ENCODE measurements around the gene TMC1. TPM values are rescaled to one million over a fixed set of nuclear protein-coding genes. Genes with fewer than 3 reads are reported as not detected.
A peak's percentile ranks its signal among the peaks of the same experiment; 100 is the strongest.
"Not testable (repeated sequence)": the region's sequence is repeated elsewhere in the genome, so short reads cannot be mapped to it uniquely, and the experiment has no call there.

Gene TMC1
- total RNA-seq, 1 donor from 2014 or later: not detected

GRCh38 chr9:72537011-72537545 lies 15.7 kb downstream of the TMC1 start:
- no peaks in the 10 kb centered on the region for H3K27me3 Mint-ChIP-seq (ENCODE audit: unreplicated experiment)
- no peak for DNase-seq (ENCODE audit: extremely low spot score, unreplicated experiment)
- H3K4me1 Mint-ChIP-seq (ENCODE audit: unreplicated experiment): peaks cover 37% of the 10 kb centered on the region
- H3K4me3 Mint-ChIP-seq (ENCODE audit: unreplicated experiment): no peak overlapping the region
- no peak overlapping the region for H3K27ac Mint-ChIP-seq (ENCODE audit: unreplicated experiment)
- no peak for TF ChIP-seq CTCF (IDR thresholded peaks at IDR 0.05)
- H3K36me3 Mint-ChIP-seq (ENCODE audit: unreplicated experiment): no peaks in the 10 kb centered on the region
- H3K9me3 Mint-ChIP-seq (ENCODE audit: unreplicated experiment): peaks cover 5% of the 10 kb centered on the region

DNA sequence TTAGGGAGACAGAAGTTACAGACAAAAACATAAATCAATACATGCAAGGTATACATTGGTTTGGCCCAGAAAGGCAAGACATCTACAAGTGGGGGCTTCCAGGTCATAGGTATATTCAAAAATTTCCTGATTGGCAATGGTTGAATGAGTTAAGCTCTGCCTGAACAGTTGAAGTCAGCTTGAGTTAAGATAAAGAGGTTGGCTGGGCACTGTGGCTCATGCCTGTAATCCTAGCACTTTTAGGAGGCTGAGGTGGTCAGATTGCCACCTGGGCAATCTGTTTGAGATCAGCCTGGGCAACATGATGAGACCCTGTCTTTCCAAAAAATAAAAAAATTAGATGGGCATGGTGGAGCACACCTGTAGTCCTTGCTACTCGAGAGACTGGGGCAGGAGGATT lies 16.3 kb downstream of the TMC1 start:
- no peak for TF ChIP-seq CTCF (IDR thresholded peaks at IDR 0.05)
- Mint-ChIP-seq H3K4me1 (ENCODE audit: unreplicated experiment) (peaks cover 41% of the 10 kb centered on the region), H3K36me3 (ENCODE audit: unreplicated experiment) (no peaks in the 10 kb centered on the region), H3K4me3 (ENCODE audit: unreplicated experiment) (no peak overlapping the region), H3K27ac (ENCODE audit: unreplicated experiment) (no peak overlapping the region), H3K9me3 (ENCODE audit: unreplicated experiment) (peaks cover 5% of the 10 kb centered on the region), H3K27me3 (ENCODE audit: unreplicated experiment) (no peaks in the 10 kb centered on the region)
- DNase-seq (ENCODE audit: extremely low spot score, unreplicated experiment): no peak

- no peaks in the 10 kb centered on the region for H3K36me3 Mint-ChIP-seq (ENCODE audit: unreplicated experiment)
- no peak overlapping the region for H3K27ac Mint-ChIP-seq (ENCODE audit: unreplicated experiment)
- no peaks in the 10 kb centered on the region for H3K27me3 Mint-ChIP-seq (ENCODE audit: unreplicated experiment)
- no peak for DNase-seq (ENCODE audit: extremely low spot score, unreplicated experiment)
- no peak overlapping the region for H3K4me3 Mint-ChIP-seq (ENCODE audit: unreplicated experiment)
- H3K9me3 Mint-ChIP-seq (ENCODE audit: unreplicated experiment): peaks cover 5% of the 10 kb centered on the region
- no peak for TF ChIP-seq CTCF (IDR thresholded peaks at IDR 0.05)
- H3K4me1 Mint-ChIP-seq (ENCODE audit: unreplicated experiment): peaks cover 42% of the 10 kb centered on the region
Observed at GRCh38 chr9:72538921-72539702, 17.7 kb downstream of the TMC1 start.

GRCh38 chr9:72539824-72540347 lies 18.5 kb downstream of the TMC1 start:
- Mint-ChIP-seq H3K27me3 (ENCODE audit: unreplicated experiment) (no peaks in the 10 kb centered on the region), H3K9me3 (ENCODE audit: unreplicated experiment) (peaks cover 5% of the 10 kb centered on the region), H3K36me3 (ENCODE audit: unreplicated experiment) (no peaks in the 10 kb centered on the region), H3K4me3 (ENCODE audit: unreplicated experiment) (no peak overlapping the region), H3K27ac (ENCODE audit: unreplicated experiment) (peak overlapping the region; percentile 73), H3K4me1 (ENCODE audit: unreplicated experiment) (peaks cover 42% of the 10 kb centered on the region)
- no peak for DNase-seq (ENCODE audit: extremely low spot score, unreplicated experiment)
- no peak for TF ChIP-seq CTCF (IDR thresholded peaks at IDR 0.05)

GRCh38 chr9:72540348-72540873 lies 19.0 kb downstream of the TMC1 start:
- H3K27ac Mint-ChIP-seq (ENCODE audit: unreplicated experiment): peak overlapping the region; percentile 73
- H3K4me3 Mint-ChIP-seq (ENCODE audit: unreplicated experiment): no peak overlapping the region
- peaks cover 42% of the 10 kb centered on the region for H3K4me1 Mint-ChIP-seq (ENCODE audit: unreplicated experiment)
- H3K27me3 Mint-ChIP-seq (ENCODE audit: unreplicated experiment): no peaks in the 10 kb centered on the region
- no peak for TF ChIP-seq CTCF (IDR thresholded peaks at IDR 0.05)
- H3K36me3 Mint-ChIP-seq (ENCODE audit: unreplicated experiment): no peaks in the 10 kb centered on the region
- H3K9me3 Mint-ChIP-seq (ENCODE audit: unreplicated experiment): peaks cover 5% of the 10 kb centered on the region
- no peak for DNase-seq (ENCODE audit: extremely low spot score, unreplicated experiment)

- H3K9me3 Mint-ChIP-seq (ENCODE audit: unreplicated experiment); H3K27me3 Mint-ChIP-seq (ENCODE audit: unreplicated experiment); H3K36me3 Mint-ChIP-seq (ENCODE audit: unreplicated experiment); H3K4me3 Mint-ChIP-seq (ENCODE audit: unreplicated experiment); DNase-seq (ENCODE audit: extremely low spot score, unreplicated experiment): not testable (repeated sequence)
- peak overlapping the region; percentile 79 for H3K27ac Mint-ChIP-seq (ENCODE audit: unreplicated experiment)
- peaks cover 41% of the 10 kb centered on the region for H3K4me1 Mint-ChIP-seq (ENCODE audit: unreplicated experiment)
Observed at GRCh38 chr9:72542537-72542833, 21.1 kb downstream of the TMC1 start.
